PC-3 (cell line): ENCODE measurements around the gene ABL1.

ENCODE experiments used
- CTCF ChIP-seq: fragments of 300-600 bp; sonication (generic); conservative IDR thresholded peaks from 2 replicates; pipeline ENCODE4 v1.5.1; 2017; ENCODE audit warnings: antibody characterized with exemption, low read depth, mild to moderate bottlenecking, low read length
- EZH2 ChIP-seq: fragments of 300-600 bp; sonication (generic); IDR thresholded peaks from one replicate; pipeline ENCODE4 v1.6.1; 2017; ENCODE audit warnings: antibody characterized with exemption, mild to moderate bottlenecking, low read length; ENCODE audit not compliant: unreplicated experiment
- EZH2phosphoT487 ChIP-seq: fragments of 300-600 bp; sonication (generic); IDR thresholded peaks from 2 replicates; pipeline ENCODE4 v1.6.1; 2018; ENCODE audit warnings: mild to moderate bottlenecking, antibody characterized with exemption, low read length, borderline replicate concordance

DNA sequence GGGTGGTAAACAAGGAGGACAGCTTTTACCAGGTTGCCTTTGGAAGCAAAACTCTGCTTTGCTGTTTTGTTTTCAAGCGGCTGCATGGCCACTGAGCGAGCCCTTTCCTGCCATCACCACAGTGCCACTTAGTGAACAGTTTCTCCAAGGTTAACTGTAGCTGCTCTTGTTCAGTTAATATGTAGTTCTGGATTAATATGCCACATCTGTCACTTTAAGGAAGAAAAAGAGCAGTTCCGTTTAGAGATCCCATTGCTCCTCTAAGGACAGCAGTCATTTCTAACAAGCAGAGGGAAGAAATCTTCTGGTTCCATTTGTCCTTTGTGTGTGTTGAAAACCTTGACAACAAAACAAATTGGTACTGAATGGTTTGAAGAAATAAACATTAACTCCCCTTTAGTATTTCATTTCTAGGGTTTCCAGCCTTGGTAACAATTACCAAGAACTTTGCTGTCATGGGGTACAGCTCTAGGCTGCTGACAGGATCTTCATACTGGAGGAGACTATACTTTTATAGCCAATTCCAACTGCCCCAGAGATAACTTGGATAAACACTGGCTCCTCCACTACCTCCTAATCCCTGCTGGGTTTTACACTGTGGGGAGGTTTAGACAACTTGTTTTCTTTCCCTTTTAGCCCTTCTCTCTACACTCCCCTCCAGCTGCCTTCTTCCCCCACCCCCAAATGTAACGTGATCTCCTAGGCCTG lies 10.3 kb upstream of the ABL1 start:
- TF ChIP-seq CTCF (no peak), EZH2phosphoT487 (no peak), EZH2 (no peak)
